SK-N-SH treated with all-trans-retinoic acid at 6 μM for 48 hours (cell line): ENCODE measurements around the gene NUP98.

Experiments
- BACH2 ChIP-seq: fragments of 250-450 bp; sonication (Bioruptor Pico); IDR thresholded peaks from 2 replicates; pipeline ENCODE4 v1.9.0; 2021; ENCODE audit warnings: mild to moderate bottlenecking, borderline replicate concordance
- CSDC2 ChIP-seq: fragments of 250-450 bp; sonication (Bioruptor Pico); IDR thresholded peaks from 2 replicates; pipeline ENCODE4 v1.5.0; 2020; ENCODE audit warnings: mild to moderate bottlenecking, moderate library complexity
- GLIS3 ChIP-seq: fragments of 250-450 bp; sonication (Bioruptor Pico); IDR thresholded peaks from 2 replicates; pipeline ENCODE4 v1.5.0; 2020; ENCODE audit warnings: mild to moderate bottlenecking, moderate library complexity
- PATZ1 ChIP-seq: fragments of 250-450 bp; sonication (Bioruptor Pico); IDR thresholded peaks from 2 replicates; pipeline ENCODE4 v1.8.0; 2020; ENCODE audit warnings: mild to moderate bottlenecking, moderate library complexity, borderline replicate concordance
- PPARA ChIP-seq: fragments of 250-450 bp; sonication (Bioruptor Pico); IDR thresholded peaks from 2 replicates; pipeline ENCODE4 v1.5.0; 2020; ENCODE audit warnings: mild to moderate bottlenecking, borderline replicate concordance
- RARB ChIP-seq: fragments of 250-450 bp; sonication (Bioruptor Pico); IDR thresholded peaks from 2 replicates; pipeline ENCODE4 v1.8.0; 2021; ENCODE audit warnings: mild to moderate bottlenecking, moderate library complexity
- ZFP3 ChIP-seq: fragments of 250-450 bp; sonication (Bioruptor Pico); IDR thresholded peaks from 2 replicates; pipeline ENCODE4 v1.5.0; 2020; ENCODE audit warnings: mild to moderate bottlenecking, moderate library complexity
- ZNF8 ChIP-seq: fragments of 450-650 bp; formaldehyde crosslinking; IDR thresholded peaks from 2 replicates; pipeline ENCODE4 v1.5.0; 2020; ENCODE audit warnings: mild to moderate bottlenecking, moderate library complexity
- TF ChIP-seq, protein P1 (sequence below): fragments of 250-450 bp; sonication (Bioruptor Pico); IDR thresholded peaks from 2 replicates; pipeline ENCODE4 v1.5.0; 2020; ENCODE audit warnings: mild to moderate bottlenecking, moderate library complexity
- TF ChIP-seq, protein P2 (sequence below): fragments of 250-450 bp; sonication (Bioruptor Pico); IDR thresholded peaks from 2 replicates; pipeline ENCODE4 v1.5.1; 2020; ENCODE audit warnings: low read depth, mild to moderate bottlenecking, moderate library complexity
- TF ChIP-seq, protein P3 (sequence below): fragments of 250-450 bp; sonication (Bioruptor Pico); IDR thresholded peaks from 2 replicates; pipeline ENCODE4 v1.8.0; 2021; ENCODE audit warnings: low read depth, mild to moderate bottlenecking, moderate library complexity, borderline replicate concordance

GRCh38 chr11:3710485-3711259, 86.7 kb downstream of the NUP98 start:
- TF ChIP-seq, protein P1, sequence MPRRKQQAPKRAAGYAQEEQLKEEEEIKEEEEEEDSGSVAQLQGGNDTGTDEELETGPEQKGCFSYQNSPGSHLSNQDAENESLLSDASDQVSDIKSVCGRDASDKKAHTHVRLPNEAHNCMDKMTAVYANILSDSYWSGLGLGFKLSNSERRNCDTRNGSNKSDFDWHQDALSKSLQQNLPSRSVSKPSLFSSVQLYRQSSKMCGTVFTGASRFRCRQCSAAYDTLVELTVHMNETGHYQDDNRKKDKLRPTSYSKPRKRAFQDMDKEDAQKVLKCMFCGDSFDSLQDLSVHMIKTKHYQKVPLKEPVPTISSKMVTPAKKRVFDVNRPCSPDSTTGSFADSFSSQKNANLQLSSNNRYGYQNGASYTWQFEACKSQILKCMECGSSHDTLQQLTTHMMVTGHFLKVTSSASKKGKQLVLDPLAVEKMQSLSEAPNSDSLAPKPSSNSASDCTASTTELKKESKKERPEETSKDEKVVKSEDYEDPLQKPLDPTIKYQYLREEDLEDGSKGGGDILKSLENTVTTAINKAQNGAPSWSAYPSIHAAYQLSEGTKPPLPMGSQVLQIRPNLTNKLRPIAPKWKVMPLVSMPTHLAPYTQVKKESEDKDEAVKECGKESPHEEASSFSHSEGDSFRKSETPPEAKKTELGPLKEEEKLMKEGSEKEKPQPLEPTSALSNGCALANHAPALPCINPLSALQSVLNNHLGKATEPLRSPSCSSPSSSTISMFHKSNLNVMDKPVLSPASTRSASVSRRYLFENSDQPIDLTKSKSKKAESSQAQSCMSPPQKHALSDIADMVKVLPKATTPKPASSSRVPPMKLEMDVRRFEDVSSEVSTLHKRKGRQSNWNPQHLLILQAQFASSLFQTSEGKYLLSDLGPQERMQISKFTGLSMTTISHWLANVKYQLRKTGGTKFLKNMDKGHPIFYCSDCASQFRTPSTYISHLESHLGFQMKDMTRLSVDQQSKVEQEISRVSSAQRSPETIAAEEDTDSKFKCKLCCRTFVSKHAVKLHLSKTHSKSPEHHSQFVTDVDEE = no peak
- TF ChIP-seq, protein P2, sequence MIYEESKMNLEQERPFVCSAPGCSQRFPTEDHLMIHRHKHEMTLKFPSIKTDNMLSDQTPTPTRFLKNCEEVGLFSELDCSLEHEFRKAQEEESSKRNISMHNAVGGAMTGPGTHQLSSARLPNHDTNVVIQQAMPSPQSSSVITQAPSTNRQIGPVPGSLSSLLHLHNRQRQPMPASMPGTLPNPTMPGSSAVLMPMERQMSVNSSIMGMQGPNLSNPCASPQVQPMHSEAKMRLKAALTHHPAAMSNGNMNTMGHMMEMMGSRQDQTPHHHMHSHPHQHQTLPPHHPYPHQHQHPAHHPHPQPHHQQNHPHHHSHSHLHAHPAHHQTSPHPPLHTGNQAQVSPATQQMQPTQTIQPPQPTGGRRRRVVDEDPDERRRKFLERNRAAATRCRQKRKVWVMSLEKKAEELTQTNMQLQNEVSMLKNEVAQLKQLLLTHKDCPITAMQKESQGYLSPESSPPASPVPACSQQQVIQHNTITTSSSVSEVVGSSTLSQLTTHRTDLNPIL (CRISPR knock-in tag) = no peak
- no peak for TF ChIP-seq PATZ1 (CRISPR knock-in tag)
- TF ChIP-seq CSDC2 (CRISPR knock-in tag) = no peak
- TF ChIP-seq RARB (CRISPR knock-in tag) = no peak
- TF ChIP-seq PPARA (CRISPR knock-in tag) = no peak
- no peak for TF ChIP-seq ZNF8 (CRISPR knock-in tag)
- TF ChIP-seq BACH2 (CRISPR knock-in tag) = no peak
- TF ChIP-seq GLIS3 (CRISPR knock-in tag) = no peak
- no peak for TF ChIP-seq ZFP3 (CRISPR knock-in tag)
- TF ChIP-seq, protein P3, sequence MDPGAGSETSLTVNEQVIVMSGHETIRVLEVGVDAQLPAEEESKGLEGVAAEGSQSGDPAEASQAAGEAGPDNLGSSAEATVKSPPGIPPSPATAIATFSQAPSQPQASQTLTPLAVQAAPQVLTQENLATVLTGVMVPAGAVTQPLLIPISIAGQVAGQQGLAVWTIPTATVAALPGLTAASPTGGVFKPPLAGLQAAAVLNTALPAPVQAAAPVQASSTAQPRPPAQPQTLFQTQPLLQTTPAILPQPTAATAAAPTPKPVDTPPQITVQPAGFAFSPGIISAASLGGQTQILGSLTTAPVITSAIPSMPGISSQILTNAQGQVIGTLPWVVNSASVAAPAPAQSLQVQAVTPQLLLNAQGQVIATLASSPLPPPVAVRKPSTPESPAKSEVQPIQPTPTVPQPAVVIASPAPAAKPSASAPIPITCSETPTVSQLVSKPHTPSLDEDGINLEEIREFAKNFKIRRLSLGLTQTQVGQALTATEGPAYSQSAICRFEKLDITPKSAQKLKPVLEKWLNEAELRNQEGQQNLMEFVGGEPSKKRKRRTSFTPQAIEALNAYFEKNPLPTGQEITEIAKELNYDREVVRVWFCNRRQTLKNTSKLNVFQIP (CRISPR knock-in tag) = no peak
